Measurements from ENCODE around the gene ARVCF.

- TF ChIP-seq CTCF (IDR thresholded peaks at IDR 0.05) (no peak), POLR2A (IDR thresholded peaks at IDR 0.05; ENCODE audit: low read depth) (no peak), POLR2AphosphoS5 (IDR thresholded peaks at IDR 0.05) (no peak), EP300 (IDR thresholded peaks at IDR 0.05) (no peak)
Observed at GRCh38 chr22:19959587-19960490, 56.8 kb downstream of the ARVCF start.

All from esophagus muscularis mucosa (tissue), 4 donors.